ENCODE data around the gene MYO9B.
A peak's percentile ranks its signal among the peaks of the same experiment; 100 is the strongest.

MYO9B gene

DNA sequence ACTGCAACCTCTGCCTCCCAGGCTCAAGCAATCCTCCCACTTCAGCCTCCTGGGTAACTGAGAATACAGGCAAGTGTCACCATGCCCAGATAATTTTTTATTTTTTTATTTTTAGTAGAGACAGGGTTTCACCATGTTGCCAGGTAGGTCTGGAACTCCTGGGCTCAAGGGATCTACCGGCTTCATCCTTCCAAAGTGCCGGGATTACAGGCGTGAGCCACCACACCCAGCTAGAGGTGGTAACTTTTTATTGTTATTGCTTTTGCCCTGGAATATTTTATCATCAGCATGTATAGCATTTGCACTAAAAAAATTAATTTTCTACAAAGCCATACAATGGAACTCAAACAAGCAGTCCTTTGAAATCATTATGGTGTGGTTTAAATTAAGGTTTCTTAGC is 14.4 kb upstream of the MYO9B start:
- no peak for DNase-seq

DNA sequence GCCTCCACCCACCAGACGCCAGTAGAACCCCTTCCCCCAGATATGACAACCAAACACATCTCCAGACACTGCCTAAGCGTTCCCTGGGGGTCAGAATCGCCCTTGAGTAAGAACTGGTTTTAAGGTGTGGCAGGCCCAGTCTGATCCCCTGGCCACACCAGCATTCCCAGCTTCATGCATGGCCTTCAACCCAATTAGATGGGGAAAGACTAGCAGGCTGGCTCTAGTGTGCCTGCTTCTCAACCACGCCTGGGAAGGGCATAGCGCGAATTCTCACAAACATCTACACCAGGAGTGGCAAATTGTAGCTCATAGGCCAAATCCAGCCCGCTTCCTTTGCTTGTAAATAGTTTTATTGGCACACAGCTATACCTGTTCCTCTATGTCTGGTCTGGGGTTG is 13.9 kb upstream of the MYO9B start:
- DNase-seq = no peak

DNA sequence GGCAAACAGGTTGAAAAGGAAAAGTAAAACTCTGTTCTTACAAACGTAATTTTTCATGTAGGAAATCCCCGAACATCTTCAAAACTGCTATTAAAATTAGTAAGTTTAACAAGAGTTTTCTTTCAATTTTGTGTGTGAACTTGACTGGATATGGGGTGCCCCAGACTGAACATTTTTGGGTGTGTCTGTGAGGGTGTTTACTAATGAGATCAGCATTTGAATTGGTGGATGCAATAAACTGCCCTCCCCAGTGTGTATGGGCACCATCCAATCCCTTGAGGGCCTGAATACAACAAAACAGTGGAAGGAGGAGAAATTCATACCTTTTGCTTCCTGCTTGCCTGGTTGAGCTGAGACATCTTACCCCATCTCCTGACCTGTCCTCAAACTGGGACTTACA is 12.1 kb upstream of the MYO9B start:
- DNase-seq = no peak

DNA sequence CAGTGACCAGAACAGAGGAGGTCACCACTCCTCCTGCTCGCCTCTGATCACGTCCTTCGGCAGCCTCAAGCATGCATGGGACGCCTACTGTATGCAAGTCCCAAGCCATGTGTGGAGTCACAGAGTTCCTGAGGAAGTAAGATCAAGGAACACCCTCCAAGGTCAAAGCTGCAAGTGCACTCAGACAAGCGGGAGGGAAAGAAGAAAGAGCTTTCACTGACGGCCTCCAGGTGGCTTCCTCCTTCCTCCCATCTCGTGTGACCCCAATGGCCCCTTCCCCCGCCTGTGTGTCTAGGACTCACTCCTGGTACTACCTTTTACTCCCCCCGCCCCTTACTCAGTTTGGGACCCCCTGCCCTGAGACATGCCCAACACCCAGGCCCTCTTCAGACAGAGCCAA is 6.4 kb upstream of the MYO9B start:
- DNase-seq = no peak

DNA sequence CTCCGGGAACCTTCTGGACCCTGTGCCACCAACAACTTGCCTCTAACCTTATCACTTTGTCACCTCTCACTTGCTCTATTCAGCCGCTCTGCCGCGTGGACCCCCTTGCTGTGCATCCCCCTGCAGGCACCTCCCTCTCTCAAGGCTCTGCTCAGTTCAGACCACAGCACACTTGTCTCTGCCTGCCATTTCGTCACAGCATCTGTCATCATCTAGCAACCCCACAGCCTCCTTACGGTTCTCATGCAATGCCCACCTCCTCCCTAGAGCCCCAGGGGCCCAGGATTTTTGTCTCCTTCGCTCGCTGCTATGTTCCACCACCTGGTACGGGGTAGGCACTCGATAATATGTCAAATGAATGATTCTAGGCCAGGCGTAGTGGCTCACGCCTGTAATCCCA is 5.2 kb upstream of the MYO9B start:
- no peak for DNase-seq

DNA sequence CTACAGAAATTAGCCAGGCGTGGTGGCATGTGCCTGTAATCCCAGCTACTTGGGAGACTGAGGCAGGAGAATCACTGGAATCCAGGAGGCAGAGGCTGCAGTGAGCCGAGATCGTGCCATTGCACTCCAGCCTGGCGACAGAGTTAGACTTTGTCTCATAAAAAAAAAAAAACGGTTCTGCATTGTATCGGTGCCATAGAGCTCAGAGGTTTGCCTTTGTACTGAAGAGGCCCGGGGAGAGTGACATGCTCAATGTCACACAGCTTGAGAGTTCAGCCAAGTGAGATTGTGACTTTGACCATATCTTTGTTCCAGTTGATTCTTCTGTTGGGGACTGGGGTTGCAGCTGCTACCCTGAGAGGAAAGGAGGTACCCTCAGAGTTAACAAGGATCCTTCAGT is 4.7 kb upstream of the MYO9B start:
- DNase-seq = no peak

DNA sequence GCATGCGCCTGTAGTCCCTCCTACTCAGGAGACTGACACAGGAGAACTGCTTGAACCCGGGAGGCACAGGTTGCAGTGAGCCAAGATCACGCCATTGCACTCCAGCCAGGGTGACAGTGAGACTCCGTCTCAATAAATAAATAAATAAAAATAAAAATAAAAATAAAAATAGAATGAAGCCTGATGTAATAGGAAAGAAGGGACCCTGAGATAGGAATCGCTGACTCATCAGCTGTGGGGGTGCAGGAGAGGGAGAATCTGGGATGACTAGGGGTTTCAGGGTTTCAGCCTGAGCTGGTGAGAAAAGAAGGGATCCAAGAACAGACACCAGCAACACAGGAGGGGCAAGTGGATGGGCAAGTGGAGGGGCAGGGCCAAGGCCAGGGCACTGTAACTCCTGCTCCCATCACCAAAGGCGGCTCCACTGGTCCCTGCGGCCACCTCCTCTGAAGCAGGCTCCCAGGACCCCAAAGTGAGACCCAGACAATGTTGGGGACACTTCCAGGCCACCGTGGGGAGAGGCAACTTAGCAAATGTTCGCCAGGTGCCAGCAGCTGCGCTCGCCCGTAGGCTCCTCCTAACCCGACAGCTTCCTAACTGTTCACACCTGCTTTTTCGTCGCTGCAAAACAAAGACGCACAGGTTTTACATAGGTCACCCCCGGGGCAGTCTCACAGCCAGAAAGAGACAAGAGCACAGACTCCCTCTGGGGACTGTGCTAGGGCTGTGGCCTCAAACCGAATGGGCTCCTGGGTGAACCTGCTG is 1.5 kb upstream of the MYO9B start:
- no peak for DNase-seq

DNA sequence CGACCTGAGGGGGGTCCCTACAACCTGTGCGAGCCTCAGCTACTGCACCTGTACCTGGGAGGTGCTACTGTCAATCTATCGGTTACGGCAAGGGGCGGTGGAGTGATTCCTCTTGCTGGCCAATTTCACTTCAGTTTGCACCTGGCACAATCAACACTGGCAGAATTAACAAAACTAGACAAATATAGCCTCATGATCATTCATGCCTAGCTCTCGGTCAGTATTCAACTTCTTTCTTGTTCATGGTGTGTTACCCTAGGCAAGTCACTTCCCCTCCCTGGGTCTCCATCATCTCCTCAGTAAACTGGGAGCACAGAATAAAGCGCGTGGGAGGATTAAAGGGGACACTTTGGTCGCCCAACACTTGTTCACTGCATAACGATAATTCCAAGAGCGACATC is 943 bp upstream of the MYO9B start:
- DNase-seq = no peak

DNA sequence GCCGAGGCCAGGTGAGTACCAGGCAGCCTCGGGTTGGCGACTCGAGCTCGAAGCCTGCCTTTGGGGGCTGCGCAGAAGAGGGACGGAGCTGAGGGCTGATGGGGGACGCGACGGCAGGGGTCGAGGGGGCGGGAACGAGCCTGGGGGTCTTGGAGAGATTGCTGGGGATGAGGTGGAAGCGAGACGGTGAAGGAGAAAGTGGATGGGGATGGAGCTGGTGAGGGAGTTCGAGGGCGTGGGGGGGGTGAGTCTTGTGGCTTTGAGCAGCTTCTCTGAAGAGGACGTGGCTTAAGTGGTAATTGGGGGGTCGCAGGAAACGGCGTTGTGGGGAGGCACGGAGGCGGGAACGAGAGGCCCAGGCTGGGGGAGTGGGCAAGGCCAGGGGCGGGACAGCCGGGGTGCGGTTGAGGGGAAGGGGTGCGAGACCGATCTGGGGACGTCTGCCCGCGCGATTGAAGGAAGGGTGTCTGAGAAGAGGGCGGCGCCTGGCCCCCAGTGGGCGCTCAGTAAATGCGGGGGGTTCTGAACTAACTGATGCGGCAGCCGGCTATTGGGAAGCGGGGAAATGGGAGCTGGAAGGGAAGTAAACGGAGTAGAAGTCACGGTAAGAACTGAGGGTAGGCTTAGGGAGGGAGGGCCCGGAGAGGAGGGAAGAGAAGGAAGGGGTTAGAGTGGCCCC is 426 bp downstream of the MYO9B start:
- peak; percentile 45 for DNase-seq

DNA sequence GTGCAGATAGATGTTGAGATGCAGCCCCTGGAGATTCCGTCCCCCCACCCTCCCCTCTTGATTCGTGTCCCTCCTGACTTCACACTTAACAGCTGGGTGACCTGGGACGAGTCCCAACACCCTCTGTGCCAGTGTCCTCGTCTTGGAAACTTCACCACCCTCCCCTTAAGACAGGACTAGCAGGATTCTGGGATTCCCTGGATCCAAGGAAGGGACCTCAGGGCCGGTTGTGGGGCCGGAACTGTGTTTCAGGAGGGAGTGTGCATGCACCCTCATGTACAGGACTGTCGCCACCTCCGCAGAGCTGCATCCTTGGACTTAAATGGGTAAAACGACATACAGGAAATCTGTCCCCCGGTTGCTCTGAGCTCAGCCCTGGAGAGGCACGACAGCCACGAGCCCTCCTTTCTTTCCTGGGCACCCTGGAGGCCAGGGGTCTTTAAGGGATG is 990 bp downstream of the MYO9B start:
- no peak for DNase-seq

DNA sequence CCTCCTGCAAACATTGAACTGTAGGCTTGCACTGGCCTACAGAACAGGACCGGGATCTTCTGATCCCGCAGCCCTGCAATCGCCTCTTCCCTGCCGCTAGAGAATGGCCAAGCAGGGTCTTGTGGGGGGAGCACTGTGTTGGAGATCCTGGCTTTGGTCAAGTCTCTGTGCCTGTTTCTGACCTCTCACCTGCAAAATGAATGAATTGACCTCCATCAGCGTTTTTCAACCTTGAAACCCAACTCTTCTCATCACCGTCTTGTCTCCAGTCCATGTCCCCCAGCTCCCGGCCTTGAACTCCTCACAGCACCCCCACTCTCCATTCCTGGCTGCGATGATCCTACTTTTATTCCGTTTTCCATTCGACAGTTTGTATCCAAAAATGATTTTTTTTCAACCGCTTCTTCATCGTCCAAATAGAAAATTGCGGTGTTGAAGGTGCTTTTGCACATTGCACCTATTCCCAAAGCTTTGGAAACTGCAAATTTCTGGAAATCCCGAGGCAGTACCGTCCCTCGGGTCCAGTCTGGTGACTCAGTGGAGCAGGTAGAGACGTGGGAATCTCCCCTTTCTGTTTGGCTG is 2.0 kb downstream of the MYO9B start:
- no peak for DNase-seq

DNA sequence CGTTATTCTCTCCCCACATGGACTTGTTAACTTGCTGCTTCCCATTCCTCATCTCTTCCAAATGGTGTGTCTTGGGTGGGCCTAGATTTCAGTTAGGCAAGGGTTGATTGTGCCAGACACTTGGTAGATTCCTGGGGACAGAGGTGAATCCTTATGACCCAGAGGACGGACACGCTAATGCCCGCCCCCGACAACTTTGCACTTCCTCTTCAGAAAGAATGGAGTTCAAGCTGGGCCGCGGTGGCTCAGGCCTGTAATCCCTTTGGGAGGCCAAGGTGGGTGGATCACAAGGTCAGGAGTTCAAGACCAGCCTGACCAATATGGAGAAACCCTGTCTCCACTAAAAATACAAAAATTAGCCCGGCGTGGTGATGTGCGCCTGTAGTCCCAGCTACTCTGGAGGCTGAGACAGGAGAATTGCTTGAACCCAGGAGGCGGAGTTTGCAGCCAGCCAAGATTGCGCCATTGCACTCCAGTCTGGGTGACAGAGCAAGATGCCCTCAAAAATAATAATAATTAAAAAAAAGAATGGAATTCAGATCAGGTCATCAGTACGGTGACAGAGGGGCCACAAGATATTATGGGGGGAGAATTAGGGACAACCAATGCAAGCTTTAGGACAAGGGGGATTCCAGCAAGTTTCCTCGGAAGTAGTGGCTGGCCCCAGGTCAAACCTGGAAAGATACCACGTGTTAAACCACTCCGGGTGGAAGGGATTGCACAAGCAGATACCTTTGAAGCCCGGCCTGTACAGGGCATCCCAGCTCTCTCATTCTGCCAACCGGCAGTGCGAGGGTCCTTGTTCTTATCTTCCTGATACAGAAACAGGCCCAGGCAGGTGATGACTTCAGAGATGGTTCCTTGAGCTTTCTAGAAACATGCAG is 2.7 kb downstream of the MYO9B start:
- DNase-seq = no peak

DNA sequence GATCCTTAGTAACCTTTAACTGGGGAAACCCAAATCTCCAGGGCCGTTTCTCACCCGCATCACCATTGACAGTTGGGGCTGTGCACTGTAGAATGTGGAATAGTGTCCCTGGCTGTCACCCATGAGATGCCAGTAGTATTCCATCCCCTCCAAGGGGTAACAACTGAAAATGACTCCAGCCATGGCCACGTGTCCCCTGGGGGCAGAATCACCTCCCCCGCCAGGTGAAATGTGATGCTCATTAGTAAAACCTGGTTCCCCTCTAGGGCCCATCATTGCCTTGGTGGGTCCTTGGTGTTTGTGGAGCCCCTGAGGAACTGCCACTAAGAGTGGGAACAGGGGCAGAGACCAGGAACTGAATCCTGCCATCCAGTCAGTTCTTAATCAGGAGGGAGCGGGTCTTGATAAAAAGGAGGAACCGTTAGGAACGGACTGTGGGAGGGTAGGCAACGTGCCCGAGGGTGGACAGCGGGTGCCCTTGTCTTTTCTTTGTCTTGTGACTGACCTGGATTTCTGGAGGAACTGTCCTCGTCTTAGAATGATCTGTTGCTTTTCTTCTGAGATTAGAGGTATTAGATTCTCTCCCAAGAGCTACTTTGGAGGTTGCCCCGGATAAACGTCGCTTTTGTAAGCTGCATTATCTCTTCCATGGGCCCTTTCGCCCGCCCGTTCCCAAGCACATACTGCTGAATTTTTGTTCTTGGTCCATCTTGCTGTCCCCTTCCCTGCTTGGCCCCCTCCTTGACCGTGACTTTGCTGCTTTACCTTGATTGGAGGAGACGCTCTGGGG is 3.5 kb downstream of the MYO9B start:
- DNase-seq = no peak

DNA sequence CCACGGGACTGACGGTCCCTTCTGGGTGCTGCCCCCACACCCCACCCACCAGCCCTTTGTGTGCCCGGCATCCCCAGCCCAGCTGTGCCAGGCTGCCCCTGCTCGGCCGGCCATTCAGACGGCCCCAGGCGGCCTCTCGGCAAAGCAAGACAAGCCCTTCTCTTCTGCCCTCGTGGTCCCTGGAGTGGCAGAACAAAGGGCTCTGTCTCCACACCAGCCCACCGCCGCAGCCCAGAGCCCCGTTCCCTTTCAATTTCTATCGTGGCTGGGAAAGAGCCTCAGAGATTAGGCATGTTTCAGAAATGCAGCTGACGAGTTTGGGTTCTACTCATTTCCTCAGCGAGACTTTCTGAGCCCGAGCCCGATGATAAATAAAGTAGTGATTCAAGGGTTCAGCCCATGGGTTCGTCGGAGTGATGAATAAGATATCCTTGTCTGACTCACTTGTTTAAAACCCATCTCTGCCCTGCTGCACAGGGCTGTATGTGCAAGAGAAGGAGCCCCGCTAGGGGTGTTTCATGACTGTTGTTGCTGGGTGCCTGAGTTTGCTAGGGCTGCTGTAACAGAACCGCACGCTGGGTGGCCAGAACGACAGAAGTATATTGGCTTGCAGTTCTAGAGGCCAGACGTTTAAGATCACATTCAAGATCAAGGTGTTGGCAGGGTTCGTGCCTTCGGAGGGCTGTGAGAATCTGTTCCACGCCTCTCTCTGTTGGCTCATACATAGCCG is 4.3 kb downstream of the MYO9B start:
- peak; percentile 85 for DNase-seq

DNA sequence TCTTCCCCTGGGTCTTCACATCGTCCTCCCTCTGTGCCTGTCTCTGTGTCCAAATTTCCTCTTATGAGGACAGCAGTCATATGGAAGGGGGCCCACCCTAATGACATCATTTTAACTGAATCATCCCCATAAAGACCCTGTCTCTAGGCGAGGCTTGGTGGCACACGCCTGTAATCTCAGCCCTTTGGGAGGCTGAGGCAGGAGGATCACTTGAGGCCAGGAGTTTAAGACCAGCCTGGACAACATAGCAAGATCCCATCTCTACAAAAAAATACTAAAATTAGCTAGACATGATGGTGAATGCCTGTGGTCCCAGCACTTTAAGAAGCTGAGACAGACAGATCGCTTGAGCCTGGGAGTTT is 4.8 kb downstream of the MYO9B start:
- no peak for DNase-seq

DNA sequence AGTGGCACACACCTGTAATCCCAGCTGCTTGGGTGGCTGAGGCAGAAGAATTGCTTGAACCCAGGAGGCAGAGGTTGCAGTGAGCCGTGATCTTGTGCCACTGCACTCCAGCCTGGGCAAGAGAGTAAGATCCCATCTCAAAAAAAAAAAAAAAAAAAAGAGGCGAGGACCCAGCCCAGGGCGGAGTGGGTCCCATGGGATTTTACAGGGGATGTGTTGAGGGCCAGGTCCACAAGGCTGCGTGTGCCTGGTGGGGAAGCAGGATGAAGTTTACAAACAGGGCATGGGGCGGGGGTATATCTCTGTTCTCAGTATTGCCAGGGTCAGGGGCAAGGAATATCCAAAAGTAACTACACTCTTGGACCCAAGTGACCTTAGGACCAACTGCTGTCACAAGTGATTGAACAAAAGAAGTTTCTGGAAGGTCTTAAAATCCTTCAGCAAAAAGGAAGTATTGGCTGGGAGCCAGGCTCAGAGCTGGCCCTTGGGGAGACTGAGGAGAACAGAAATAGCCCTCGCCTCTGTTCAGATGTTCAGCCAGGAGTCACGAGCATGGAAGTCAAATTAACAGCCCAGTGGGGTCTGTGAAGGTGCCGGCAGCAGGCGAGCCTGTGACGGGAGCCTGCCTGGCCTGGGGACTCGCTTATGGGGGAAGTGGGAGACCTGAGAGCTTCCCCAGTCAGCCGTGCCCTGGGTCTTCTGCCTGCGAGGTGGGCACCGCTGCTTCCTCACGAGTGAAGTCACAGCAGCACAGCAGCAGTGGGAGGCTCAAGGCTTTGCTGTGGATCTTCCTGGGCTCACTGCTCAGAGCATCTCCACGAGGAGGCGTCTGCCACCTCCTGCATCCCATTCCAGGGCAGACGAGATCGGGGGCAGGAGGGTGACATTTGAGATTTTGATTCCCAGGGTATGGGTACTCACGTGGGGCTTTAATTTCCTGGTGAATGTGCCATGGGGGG is 6.4 kb downstream of the MYO9B start:
- no peak for DNase-seq

DNA sequence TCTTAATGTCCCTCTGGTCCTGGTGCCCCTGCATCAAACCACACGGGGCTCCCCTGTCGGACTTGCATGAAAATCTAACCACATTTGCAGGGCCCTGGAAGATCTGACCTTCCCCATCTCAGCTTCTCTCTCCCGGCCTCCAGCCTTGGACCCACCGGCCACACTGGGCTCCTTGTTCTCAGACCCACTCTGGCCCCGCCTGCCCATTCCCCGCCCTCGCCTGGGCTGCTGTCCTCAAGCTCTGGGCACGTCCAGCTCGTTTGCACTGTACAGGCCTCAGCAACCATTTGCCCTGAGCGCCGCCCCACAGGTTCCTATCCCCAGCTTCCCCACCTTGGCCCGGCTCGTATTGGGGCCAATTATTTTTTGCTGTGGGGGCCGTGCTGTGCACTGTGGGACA is 10.5 kb downstream of the MYO9B start:
- no peak for DNase-seq

DNA sequence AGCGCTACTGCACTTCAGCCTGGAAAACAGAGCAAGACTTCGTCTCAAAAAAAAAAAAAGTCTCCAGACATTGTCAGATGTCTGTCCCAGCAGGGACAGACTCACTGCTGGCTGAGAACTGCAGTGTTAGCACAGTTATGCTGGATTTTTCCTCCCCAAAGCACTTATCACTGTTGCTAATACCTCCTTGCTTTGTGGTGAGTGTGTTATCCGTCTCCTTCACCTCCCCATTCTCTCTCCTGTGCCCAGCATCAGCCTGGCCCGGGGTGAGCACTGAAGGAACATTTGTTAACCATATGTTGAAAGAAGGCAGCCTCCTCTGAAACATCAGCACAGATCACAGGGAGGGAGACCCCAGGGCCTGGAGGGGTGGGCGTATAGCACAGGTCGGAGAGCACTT is 11.3 kb downstream of the MYO9B start:
- DNase-seq = no peak

DNA sequence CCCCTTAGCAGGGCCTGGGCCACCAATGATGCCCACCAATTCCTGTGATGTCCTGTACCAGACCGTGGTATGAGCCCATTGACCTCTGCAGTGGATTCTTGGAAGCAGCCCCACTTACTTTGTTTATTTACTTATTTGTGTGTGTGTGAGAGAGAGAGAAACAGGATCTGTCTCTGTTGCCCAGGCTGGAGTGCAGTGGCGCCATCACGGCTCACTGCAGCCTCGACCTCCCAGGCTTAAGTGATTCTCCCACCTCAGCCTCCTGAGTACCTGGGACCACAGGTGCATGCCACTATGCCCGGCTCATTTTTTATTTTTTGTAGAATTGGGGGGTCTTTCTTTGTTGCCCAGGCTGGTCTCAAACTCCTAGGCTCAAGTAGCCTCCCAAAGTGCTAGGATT is 13.0 kb downstream of the MYO9B start:
- no peak for DNase-seq

DNA sequence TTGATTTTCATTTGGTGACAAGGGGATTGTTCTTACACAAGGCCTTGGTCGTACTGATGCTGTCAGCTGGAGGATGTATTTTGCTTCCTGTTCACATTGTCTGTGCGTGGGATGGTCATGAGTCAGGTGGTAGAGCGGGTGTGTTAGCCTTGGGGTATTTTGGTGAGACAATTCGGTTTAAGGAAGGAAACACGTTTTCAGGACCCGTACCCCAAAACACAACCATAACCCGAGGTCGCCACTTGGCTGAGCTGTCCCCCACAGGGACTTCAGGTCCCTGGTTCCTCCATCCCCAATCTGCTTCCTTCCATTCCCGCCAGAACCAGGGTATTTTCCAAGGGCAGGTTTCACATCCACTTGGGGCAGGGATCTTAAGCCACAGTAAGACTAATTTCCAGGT is 15.0 kb downstream of the MYO9B start:
- peak; percentile 44 for DNase-seq

Measured in stimulated activated naive CD4-positive, alpha-beta T cell treated with Interleukin-2 at 50 U/mL for 16 hours (primary cell).